HG03097 (cell line): ENCODE data around the gene CARD19.
A peak's percentile ranks its signal among the peaks of the same experiment; 100 is the strongest.

ENCODE experiments used
- ATAC-seq: cut with Tn5 transposase; IDR thresholded peaks from one replicate; pipeline ENCODE4 v1.9.1; 2021; ENCODE audit not compliant: unreplicated experiment, low FRiP score

Gene CARD19

DNA sequence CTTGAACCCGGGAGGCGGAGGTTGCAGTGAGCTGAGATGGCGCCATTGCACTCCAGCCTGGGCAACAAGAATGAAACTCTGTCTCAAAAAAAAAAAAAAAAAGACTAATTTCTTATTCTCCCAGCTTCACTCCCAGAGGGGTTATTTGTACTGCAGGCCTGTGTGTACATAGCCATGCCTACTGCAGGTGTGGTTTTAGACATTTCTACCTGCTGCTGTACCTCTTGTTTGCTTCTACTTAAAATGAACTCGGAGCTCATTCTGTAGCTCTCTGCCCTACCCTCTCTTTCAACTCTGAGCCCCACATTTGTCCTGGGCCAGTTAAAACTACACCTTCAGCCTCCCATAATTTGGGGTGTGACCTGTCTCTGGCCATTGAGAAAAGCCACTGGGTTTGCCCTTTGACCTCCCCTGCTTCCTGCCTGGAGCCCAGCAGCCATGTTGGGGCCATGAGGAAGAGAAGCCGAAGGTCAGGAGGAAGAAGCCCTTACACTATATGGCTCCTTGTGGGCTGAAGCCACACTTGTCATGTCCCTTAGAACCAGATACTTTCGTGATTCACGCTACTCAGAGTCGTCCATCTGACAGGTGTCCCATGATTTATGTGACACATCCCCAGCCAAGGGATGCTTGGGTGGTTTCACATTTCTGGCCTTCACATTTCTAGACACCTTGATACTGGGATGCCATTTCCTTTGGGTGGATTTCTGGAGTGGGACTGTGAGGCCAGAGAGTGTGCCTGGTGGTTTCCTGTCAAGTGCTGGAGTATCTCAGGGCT, 9.4 kb upstream of the CARD19 start:
- no peak for ATAC-seq

DNA sequence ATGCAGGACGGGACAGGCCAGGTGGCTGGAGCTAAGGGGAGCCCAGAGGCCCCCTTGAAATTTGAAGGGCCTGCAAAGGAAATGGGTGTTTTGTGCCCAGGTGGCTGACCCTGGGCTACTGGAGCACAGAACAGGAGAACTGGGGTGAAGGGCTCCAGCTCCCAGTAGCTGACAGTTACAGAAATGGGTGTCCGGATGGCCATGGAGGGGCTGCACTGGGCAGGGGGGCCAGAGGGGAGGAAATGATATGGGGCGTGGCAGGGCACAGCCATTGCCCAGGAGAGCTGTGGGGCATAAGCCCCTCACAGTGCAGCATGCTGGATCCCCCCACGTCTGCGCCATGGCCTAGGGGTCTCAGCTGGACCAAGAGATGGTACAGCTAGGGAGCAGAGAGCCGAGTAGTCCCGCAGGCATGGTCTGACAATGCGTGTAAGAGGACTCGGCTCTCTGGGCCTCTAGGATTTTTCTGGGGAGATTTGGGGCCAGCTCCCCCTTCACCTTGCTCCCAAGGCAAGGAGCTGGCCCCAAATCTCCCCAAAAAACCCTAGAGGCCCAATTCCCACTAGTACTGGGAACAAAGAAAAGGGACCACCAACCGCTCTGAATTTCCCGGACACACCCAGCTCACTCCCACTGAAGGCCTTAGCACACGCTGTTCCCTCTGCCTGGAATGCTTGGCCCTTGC, 7.9 kb upstream of the CARD19 start:
- no peak for ATAC-seq

DNA sequence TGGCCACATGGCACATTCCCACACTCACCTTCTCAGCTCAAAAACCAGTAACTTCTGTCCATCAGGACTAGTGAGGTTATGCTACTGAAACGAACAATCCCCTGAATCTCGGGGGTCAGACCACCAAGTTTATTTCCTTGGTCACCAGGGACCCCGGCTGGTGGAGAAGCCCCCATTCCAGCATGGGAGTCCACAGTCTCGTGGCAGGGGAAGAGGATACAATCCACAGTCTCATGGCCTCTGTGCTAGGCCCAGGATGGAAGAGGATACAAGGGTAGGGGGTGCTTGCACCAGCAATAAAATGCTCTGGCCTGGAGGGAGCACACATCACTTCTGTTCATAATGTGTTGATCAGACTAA, 7.4 kb upstream of the CARD19 start:
- ATAC-seq, result no peak

DNA sequence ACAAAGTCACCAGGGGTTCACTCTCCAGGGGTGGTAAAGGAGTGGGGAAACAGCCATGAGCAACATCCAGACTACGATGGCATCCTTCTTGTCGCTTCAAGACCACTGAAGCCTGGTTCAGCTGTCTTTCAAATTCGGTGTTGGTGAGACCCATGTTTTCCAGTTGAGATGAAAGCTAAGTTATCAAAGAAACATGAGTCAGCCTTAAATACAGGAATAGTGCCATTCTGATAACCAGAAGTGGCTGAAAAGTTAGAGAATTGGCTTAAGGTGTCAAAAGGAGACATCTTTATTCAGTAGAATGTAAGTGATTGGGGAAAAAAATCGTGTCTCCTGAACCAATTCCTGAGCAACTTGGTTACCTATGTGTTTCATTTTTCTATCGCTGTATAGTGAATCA, 7.0 kb upstream of the CARD19 start:
- ATAC-seq, result no peak

DNA sequence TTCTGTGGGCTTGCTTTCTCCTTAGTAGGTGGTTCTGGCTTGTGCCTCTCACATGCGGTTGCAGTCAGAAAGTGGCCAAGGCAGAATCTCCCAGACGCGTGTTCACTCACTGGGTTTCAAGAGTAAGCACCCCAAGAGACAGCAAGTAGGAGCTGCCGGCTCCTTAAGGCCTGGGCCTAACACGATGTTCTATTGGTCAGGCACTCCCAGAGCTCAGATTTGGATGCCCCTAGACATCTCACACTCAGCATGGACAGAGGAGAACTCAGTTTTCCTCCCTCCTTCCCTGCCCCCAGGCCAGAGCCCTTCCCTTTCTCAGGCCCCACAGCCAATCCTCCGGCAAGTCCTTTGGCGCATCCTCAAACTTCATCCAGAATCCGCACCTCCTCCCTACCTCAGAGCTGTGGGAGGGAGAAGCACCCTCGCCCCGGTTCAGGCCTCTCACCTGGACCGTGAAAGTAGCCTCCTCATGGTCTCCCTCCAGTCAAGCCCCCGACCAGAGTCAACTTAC, 6.5 kb upstream of the CARD19 start:
- no peak for ATAC-seq

DNA sequence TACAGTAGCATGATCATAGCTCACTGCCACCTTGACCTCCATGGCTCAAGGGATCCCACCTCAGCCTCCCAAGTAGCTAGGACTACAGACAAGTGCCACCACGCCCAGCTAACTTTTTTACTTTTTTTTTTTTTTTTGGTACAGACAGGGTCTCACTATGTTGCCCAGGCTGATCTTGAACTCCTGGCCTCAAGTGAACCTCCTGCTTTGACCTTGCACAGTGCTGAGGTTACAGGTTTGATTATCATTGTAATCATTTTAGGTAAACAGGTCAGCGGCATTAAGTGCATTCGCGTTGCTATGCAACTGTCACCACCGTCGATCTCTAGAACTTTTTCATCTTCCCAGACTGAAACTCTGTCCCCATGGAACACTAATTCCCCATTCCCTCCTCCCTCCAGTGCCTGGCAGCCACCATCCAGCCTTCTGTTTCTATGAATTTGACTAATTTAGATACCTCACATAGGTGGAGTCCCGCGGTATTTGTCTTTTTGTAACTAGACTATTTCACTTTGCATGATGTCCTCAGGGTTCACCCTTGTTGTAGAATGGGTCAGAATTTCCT, 5.8 kb upstream of the CARD19 start:
- no peak for ATAC-seq

DNA sequence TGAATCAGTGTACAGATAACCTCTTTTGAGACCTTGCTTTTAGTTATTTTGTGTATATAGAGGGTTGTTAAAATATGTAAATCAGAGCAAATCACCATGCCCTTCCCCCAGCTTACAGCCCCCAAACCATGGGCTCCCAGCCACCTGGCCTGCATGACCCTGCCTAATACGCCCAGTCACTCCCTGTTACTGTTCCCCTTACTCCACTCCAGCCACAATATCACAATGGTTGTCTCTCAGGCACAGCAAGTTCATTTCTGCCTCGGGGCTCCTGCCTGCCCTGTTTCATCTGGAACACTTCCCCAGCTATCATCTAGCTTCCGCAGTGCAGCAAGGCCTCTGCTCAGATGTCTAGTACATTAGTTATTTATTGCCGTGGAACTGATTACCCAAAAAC, 5.0 kb upstream of the CARD19 start:
- ATAC-seq, result no peak

DNA sequence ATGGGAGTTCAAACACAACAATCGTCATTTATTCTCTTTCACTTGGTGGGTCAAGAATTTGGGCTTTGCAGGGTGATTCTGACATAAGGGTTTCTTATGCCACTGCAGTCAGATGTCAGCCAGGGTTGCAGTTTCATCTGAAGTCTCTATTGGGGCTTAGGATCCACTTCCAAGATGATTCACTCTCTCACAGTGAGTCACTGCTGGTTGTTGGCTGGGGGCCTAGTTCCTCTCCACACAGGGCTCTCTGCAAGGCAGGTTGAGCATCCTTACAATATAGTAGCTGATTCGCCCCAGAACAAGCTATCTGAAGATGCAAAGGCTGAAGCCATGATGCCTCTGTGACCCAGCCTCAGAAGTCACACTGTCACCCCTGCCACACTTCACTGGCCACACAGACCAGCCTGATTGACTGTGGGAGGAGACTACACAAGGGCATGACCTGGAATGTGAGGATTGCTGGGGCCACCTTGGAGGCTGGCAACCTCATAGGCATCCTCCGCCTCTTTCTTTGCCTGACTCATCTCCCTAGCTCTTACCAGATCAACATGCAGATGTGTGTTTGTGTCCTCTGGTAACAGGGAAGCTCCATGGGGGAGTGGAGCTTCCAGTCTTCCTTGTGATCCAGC, 4.5 kb upstream of the CARD19 start:
- ATAC-seq, result no peak

DNA sequence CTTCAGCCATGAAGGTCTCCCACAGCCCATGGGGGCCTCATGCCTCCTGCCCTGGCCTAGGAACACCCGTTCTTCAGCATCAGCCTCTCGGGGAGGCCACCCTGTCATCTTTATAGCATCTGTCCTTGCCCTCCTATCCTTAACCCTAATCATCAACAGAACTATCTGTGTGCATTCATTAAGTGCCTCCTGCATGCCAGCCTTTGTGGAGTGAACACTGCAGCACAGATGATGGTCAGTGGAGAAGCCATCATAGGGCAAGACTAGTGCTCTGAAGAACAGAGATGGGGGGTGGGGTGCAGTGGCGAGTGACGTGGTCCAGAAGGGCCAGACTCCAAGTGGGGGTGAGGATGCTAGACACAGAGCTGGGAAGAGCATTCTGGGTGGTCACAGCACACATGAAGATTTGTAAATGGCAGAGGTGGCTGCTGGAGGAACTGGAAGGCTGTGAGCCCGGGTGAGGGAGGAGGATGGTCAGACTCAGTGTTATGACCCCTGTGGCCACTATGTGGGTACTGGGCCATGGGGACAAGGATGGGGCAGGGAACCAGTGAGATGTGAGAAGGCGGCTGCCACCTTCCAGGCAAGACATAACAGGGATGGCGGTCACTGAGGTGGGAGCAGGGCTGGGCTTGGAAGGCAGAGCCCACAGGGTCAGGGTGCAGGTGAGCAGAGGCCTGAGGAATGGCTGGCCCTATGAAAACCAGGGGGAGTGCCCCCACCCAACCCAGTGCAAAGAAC, 3.6 kb upstream of the CARD19 start:
- ATAC-seq, result no peak

DNA sequence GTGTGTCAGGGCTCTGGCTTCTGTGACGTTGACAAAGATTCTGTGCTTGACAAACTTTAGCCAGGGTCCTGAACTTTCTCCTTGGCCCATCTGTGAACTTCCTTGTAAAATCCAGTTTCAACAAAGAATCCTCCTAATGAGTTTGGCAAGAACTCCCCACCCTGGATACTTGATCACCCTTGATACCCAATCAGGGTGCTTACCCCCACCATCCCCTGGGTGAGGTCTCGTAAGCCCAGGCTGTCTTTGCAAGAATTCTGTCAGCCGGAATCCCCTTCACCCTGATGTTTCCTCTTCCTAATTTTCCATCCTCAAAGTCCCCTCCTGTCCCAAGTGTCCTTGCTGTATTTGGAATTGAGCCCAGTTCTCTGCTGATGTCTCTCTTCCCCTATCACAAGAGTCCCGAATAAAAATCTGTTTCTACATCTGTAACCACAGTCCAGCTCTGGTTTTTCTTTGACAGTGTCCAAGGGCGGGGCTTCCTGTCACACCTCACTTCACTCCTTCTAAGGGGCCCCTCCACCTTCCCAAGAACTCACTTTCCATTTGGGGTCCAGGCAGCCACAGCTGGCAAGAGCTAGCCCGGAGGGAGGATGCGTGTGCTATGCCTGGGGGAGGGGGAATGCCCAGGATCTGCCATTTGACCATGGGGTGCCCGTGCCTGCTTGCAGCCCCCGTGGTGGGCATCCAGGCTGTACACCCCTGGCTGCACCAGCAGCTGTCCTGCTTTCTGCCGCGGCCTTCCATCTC, 2.7 kb upstream of the CARD19 start:
- ATAC-seq, result no peak

DNA sequence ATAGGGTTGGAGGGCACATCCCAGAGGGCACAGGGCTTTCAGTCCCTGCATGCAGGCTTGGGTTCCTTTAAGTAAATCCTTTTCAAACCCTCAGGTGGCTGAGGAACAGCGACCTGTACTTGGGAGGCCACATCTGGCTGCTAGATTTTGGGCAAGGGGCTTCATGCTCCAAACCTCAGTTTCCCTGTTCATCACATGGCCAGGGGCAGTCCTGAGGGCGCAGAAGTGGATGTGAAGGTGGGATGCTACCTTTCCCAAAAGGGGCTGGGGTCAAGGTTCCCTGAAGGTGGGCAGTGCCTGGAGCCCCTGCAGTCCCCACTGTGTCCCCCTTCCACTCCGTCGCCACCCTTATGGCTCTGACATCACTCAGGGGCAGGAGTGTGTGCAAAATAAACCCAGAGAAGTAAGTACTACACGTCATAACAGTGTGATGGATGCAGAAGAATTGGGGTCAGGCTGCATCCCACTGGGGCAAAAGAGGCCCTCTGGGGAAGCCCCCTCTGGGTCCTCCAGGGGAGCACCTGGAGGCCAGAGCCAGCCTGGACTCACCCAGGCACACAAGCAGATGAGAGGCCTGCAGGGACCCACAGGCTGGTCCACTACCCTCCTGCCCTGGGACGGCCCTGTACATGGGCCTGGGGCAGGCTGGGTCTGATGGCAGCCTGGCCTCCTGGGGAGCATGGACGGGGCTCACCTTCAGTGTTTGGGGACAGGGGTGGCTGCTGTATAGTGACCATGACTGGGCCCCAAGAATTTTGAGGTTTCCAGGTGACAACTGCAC, 1.9 kb upstream of the CARD19 start:
- no peak for ATAC-seq

DNA sequence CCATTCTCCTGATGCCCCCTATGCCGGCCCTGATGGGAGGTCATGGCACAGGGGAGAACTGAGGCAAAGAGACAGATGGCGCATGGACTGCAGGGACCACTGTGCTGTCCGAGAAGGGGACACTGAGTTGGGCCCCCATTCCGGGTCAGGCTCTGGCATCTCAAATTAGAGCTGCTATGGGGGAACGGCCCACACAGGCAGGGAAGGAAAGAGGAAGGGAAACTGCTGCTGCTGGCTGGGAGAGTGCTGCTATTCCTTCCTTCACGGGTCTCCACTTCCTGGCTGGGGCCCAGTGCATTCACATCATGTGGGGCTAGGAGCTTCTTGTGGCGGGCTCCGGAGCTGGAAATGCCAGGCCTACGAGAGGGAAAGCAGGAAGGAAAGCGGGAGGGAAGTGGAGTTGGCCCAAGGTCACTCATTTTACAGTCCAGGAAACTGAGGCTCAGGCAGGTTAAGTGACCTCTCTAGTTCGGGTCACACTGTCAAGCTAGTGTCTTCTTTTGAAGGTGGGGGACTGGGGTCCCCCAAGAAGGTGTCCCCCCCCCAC, 1.3 kb upstream of the CARD19 start:
- ATAC-seq, result no peak

DNA sequence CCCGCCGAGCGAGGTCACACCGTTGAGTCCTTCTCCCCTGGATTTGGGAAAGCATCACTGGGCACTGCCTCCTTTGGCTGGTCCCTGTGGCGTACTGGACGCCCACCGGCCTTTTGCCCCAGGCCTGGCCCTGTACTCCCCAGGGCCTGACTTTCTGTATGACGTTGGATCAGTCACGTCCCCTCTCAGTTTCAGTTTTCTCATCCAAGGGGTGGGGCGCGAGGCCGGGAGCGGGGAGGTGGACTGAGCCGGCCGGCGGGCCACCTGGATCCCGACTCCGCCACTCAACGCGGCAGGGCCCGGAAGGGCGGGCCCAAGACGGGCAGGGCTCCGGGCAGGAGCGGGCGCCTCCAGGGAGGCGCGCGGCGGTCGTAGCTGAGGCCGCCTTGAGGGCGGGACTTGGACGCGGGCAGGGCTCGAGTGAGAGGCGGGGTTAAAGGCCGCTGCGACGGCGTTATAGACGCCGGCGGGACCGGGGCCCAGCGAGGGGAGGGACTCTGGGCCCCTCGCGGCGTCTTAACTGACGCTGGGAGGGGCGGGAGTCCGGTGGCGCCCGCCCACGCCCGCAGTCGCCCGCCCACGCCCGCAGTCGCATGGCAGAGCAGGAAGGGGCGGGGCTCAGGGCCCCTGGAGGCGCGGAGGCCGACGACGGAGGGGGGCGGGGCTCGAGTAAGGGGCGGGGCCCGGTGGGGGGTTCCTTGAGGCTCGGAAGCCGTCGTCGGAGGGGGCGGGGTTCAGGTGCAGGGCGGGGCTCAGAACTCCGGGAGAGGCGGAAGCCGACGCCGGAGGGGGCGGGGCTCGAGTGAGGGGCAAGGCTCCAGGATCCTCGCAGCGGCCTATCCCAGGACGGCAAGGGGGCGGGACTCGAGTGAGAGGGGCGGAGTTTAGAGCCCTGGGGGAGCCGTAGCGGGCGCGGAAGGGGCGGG, 549 bp upstream of the CARD19 start:
- peak; percentile 45 for ATAC-seq

DNA sequence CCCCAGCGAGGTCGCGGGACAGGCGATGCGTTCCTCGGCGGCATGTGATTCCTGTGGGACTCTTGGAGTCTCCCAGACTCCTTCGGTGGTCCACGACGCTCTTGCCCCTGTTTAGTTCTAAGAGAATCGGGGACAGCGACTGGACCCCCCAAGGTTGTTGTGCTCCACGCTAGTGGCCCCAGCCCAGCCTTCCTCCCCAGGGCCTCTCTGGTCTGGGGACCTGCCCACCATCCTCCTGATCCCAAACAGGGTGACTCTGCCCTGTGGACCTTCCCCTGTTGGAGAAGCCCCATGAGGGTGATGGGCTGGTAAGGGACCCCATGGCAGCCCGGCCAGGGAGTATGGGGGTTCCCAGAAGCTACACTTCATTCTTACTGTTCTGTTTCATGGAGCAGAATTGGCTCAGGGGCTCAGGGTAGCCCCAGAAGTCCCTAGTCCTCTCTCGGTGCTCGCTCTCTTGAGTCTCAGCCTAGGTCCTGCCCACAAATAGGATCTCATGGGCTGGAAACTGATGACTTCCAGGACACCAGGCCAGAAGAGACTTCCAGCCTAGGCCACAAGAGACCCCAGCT, 880 bp downstream of the CARD19 start:
- ATAC-seq, result no peak

DNA sequence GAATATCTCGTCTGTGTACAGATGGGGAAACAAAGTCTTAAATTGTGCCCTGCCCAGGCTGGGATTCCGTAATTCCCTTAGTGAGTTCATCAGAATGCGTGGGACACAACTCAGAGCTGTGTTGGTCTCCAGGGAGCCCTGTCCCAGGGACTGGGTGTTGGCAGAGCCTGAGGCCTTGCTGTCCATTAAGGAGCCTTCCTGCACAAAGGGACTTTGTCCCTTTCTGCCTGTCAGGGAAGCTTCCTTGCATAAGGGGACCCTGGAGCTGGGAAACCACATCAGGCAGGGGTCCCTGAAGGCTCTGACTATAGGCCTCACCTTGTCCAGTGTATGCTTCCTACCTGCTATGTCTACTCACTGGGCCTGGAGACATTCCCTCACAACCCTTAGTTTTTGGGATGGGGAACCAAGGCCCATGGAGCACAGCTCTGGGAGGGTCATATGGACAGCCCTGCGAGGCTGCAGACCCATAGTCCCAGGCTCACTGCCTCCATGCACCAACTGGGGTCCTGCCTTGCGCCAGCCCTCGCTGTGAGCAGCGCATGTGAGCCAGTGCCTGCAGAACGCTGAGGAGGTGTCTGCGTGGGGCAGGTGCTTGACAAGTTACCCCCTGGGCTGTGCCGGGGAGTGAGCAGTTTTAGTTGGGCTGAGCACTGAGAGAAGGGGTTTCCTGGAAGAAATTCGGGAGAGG, 1.6 kb downstream of the CARD19 start:
- ATAC-seq, result no peak

DNA sequence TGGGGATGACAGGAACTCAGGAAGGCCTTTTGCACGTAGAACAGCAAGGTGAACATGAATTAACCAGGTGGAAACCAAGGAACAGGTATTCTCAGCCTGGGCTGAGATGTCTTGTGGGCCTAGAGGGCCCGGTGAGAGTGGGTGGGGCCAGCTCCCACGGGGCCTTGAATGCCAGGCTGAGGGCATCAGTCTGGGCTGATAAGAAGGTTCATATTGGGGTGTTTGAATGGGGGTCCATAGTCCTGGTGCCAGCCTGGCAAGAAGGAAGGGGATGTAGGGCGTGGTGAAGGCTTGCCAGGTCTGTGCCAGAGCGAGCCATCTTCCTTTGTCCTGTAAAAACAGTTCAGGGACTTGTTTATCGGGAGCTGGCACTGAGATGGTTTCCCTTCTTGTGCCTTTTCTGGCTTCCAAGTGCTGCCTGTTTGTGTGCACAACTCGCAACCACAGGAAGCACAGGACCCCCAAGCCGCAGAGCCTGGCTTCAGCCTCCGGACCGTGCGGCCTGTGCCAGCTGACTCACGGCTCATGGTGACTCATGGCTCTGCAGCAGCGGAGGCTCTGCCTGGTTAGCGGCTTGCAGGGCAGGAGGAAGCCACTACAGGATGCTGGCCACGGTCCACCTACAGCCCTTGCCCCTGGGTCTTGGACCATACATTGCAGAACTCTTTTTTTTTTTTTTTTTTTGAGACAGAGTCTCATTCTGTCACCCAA, 2.4 kb downstream of the CARD19 start:
- no peak for ATAC-seq
